IMR-90 (cell line): ENCODE measurements around the gene ARHGEF4. TPM values are rescaled to one million over a fixed set of nuclear protein-coding genes. Genes with fewer than 3 reads are reported as not detected.

ENCODE experiments used
- ATAC-seq: fragments of 200-7000 bp; cut with Tn5 transposase; 2 replicates; pipeline ENCODE4 v1.9.1; 2020; ENCODE audit warnings: low read depth, mild to moderate bottlenecking, moderate library complexity
- BruUV-seq: library from RNA; stranded (reverse); fragments of 400-500 nt; replicated peaks from 2 replicates; lab custom pipeline; 2021; lab: Mats Ljungman, UMichigan
- CTCF ChIA-PET: fragments of 300-600 bp; formaldehyde crosslinking; extraction: SDS; loops from one replicate; lab custom pipeline; 2021; ENCODE audit warnings: antibody characterized with exemption; lab: Yijun Ruan, JAX
- POLR2A ChIA-PET: fragments of 300-600 bp; sonication (Branson Sonifier 250); formaldehyde crosslinking; loops from one replicate; lab custom pipeline; 2022; ENCODE audit warnings: antibody characterized with exemption; ENCODE audit not compliant: unreplicated experiment; lab: Charles Lee
- DNase-seq: peaks from one replicate; pipeline ENCODE4 v3.0.0; 2013
- H2AFZ ChIP-seq: replicated peaks from 2 replicates; pipeline ENCODE3; 2013; ENCODE audit warnings: low read length, mild to moderate bottlenecking; ENCODE audit not compliant: poor library complexity
- H2AK5ac ChIP-seq: 2 replicates; pipeline ENCODE4 v1.6.1; 2013; ENCODE audit warnings: low read depth, low read length, inconsistent platforms
- H2AK9ac ChIP-seq: replicated peaks from 2 replicates; pipeline ENCODE3; 2013; ENCODE audit warnings: mild to moderate bottlenecking, low read depth, low read length, moderate library complexity; ENCODE audit not compliant: poor library complexity
- H2BK120ac ChIP-seq: 2 replicates; pipeline ENCODE4 v1.6.1; 2013; ENCODE audit warnings: low read depth, low read length, inconsistent platforms
- H2BK15ac ChIP-seq: 3 replicates; pipeline ENCODE4 v1.6.1; 2013; ENCODE audit warnings: low read depth, low read length, inconsistent platforms
- H2BK20ac ChIP-seq: 2 replicates; pipeline ENCODE4 v1.6.1; 2013; ENCODE audit warnings: low read depth, mild to moderate bottlenecking, inconsistent platforms, low read length, moderate library complexity
- H2BK5ac ChIP-seq: 2 replicates; pipeline ENCODE4 v1.6.1; 2013; ENCODE audit warnings: mild to moderate bottlenecking, low read depth, low read length, inconsistent platforms; ENCODE audit not compliant: poor library complexity, severe bottlenecking
- H3K14ac ChIP-seq: replicated peaks from 2 replicates; pipeline ENCODE4 v1.6.1; 2013; ENCODE audit warnings: low read depth, low read length, inconsistent platforms
- H3K18ac ChIP-seq: 2 replicates; pipeline ENCODE4 v1.6.1; 2013; ENCODE audit warnings: low read depth, low read length, control low read depth
- H3K23ac ChIP-seq: 2 replicates; pipeline ENCODE4 v1.6.1; 2013; ENCODE audit warnings: low read depth, low read length, inconsistent platforms
- H3K27ac ChIP-seq: 2 replicates; pipeline ENCODE4 v1.5.1; 2013; ENCODE audit warnings: mild to moderate bottlenecking, control low read depth, low read length; ENCODE audit not compliant: insufficient read depth
- H3K27me3 ChIP-seq: 2 replicates; pipeline ENCODE4 v1.6.1; 2013; ENCODE audit warnings: low read length; ENCODE audit not compliant: control insufficient read depth, insufficient read depth
- H3K36me3 ChIP-seq: 2 replicates; pipeline ENCODE4 v1.6.1; 2013; ENCODE audit warnings: low read length, mixed read lengths; ENCODE audit not compliant: control insufficient read depth, insufficient read depth
- H3K4ac ChIP-seq: 2 replicates; pipeline ENCODE4 v1.6.1; 2013; ENCODE audit warnings: low read depth, low read length, inconsistent platforms
- H3K4me1 ChIP-seq: 2 replicates; pipeline ENCODE4 v1.6.1; 2013; ENCODE audit warnings: low read length, mixed read lengths; ENCODE audit not compliant: control insufficient read depth, insufficient read depth
- H3K4me2 ChIP-seq: 2 replicates; pipeline ENCODE4 v1.6.1; 2013; ENCODE audit warnings: low read depth, mild to moderate bottlenecking, control low read depth, low read length, moderate library complexity
- H3K4me3 ChIP-seq: 2 replicates; pipeline ENCODE4 v1.5.1; 2013; ENCODE audit warnings: low read depth, mild to moderate bottlenecking, control low read depth, low read length, moderate library complexity; ENCODE audit not compliant: insufficient read depth
- H3K56ac ChIP-seq: 2 replicates; pipeline ENCODE4 v1.6.1; 2013; ENCODE audit warnings: low read length, inconsistent platforms; ENCODE audit not compliant: insufficient read depth; ENCODE audit errors: extremely low read depth
- H3K79me1 ChIP-seq, 2 experiments: 2 replicates each; pipeline ENCODE4 v1.6.1; 2013; ENCODE audit warnings: low read length in 2 of 2, inconsistent platforms in 1 of 2, low read depth in 1 of 2
- H3K9ac ChIP-seq: 2 replicates; pipeline ENCODE4 v1.6.1; 2013; ENCODE audit warnings: low read depth, low read length, control low read depth
- H3K9me1 ChIP-seq: 2 replicates; pipeline ENCODE4 v1.6.1; 2013; ENCODE audit warnings: low read length, inconsistent platforms; ENCODE audit not compliant: insufficient read depth
- H3K9me3 ChIP-seq: 2 replicates; pipeline ENCODE4 v1.6.1; 2013; ENCODE audit warnings: low read length; ENCODE audit not compliant: control insufficient read depth, insufficient read depth
- H4K20me1 ChIP-seq: 2 replicates; pipeline ENCODE4 v1.6.1; 2013; ENCODE audit warnings: low read length, inconsistent platforms; ENCODE audit not compliant: insufficient read depth
- H4K5ac ChIP-seq: 2 replicates; pipeline ENCODE4 v1.6.1; 2013; ENCODE audit warnings: mild to moderate bottlenecking, low read depth, low read length, control low read depth
- H4K8ac ChIP-seq, 2 experiments: 2 replicates each; pipeline ENCODE4 v1.6.1; 2013; ENCODE audit warnings: low read depth in 2 of 2, low read length in 2 of 2, control low read depth in 1 of 2, inconsistent platforms in 1 of 2
- H4K91ac ChIP-seq: 2 replicates; pipeline ENCODE4 v1.6.1; 2013; ENCODE audit warnings: low read depth, low read length, inconsistent platforms; ENCODE audit not compliant: insufficient read depth
- BHLHE40 ChIP-seq: fragments of 150-350 bp; IDR thresholded peaks from 2 replicates; pipeline ENCODE4 v1.6.1; 2016; ENCODE audit warnings: mild to moderate bottlenecking, low read depth, low read length
- CEBPB ChIP-seq: IDR thresholded peaks from 2 replicates; pipeline ENCODE4 v1.6.1; 2012; ENCODE audit warnings: low read depth, low read length, improper control_type of control experiment
- CHD1 ChIP-seq: IDR thresholded peaks from 2 replicates; pipeline ENCODE4 v1.6.1; 2012; ENCODE audit warnings: low read depth, low read length, improper control_type of control experiment
- ELK1 ChIP-seq: fragments of 150-350 bp; IDR thresholded peaks from 2 replicates; pipeline ENCODE4 v1.6.1; 2016; ENCODE audit warnings: low read depth, mild to moderate bottlenecking, low read length, moderate library complexity, borderline replicate concordance
- FOS ChIP-seq: fragments of 150-350 bp; IDR thresholded peaks from 2 replicates; pipeline ENCODE4 v1.6.1; 2016; ENCODE audit warnings: low read depth, low read length
- MAFK ChIP-seq: IDR thresholded peaks from 2 replicates; pipeline ENCODE4 v1.6.1; 2012; ENCODE audit warnings: low read depth, low read length, improper control_type of control experiment
- MAZ ChIP-seq: IDR thresholded peaks from 2 replicates; pipeline ENCODE4 v1.6.1; 2012; ENCODE audit warnings: low read depth, mild to moderate bottlenecking, low read length, improper control_type of control experiment, moderate library complexity, borderline replicate concordance
- MXI1 ChIP-seq: IDR thresholded peaks from 2 replicates; pipeline ENCODE4 v1.6.1; 2012; ENCODE audit warnings: low read depth, mild to moderate bottlenecking, low read length, moderate library complexity, borderline replicate concordance
- NFE2L2 ChIP-seq: fragments of 150-350 bp; IDR thresholded peaks from 2 replicates; pipeline ENCODE4 v1.6.1; 2016; ENCODE audit warnings: low read depth, mild to moderate bottlenecking, low read length
- POLR2A ChIP-seq: IDR thresholded peaks from 2 replicates; pipeline ENCODE4 v1.6.1; 2012; ENCODE audit warnings: mild to moderate bottlenecking, low read depth, low read length
- RAD21 ChIP-seq: IDR thresholded peaks from 2 replicates; pipeline ENCODE4 v1.6.1; 2012; ENCODE audit warnings: low read length, improper control_type of control experiment
- RCOR1 ChIP-seq: IDR thresholded peaks from 2 replicates; pipeline ENCODE4 v1.6.1; 2012; ENCODE audit warnings: mild to moderate bottlenecking, low read length, improper control_type of control experiment; ENCODE audit not compliant: insufficient replicate concordance
- RFX5 ChIP-seq: IDR thresholded peaks from 2 replicates; pipeline ENCODE4 v1.8.0; 2012; ENCODE audit warnings: low read depth, mild to moderate bottlenecking, low read length, moderate library complexity
- SMC3 ChIP-seq: fragments of 150-350 bp; IDR thresholded peaks from 2 replicates; pipeline ENCODE4 v1.6.1; 2016; ENCODE audit warnings: low read depth, mild to moderate bottlenecking, antibody characterized with exemption, low read length, moderate library complexity
- WGBS, 2 experiments: methylation state at CpG; one replicate each; pipeline versions ENCODE4 v1.1.5 to v1.1.7; 2013; ENCODE audit warnings: missing lambda C conversion rate in 2 of 2; ENCODE audit not compliant: insufficient read length in 1 of 2; ENCODE audit errors: extremely low coverage in 2 of 2; 5-methylcytosine and 5-hydroxymethylcytosine counted together
- dilution Hi-C: fragments of 300-500 bp; cut with HindIII; formaldehyde crosslinking; loops from one replicate; pipeline ENCODE4 v1.14.3; 2018; ENCODE audit warnings: low sequenced_read_pairs; ENCODE audit not compliant: unreplicated experiment
- in situ Hi-C: fragments of 300-500 bp; cut with MboI; formaldehyde crosslinking; loops from 3 replicates; pipeline ENCODE4 v1.14.3; 2019; ENCODE audit warnings: low sequenced_read_pairs, inconsistent platforms, mixed read lengths
- intact Hi-C: fragments of 100-400 bp; cut with micrococcal nuclease; formaldehyde crosslinking; loops from 2 replicates; pipeline ENCODE4 v1.10.0; 2022
- polyA plus RNA-seq, 3 experiments: library from polyadenylated mRNA; depleted of rRNA; stranded (reverse); fragments of >200 nt; gene quantifications; 2 replicates each; pipeline ENCODE4 v1.2.3, GENCODE V29; 2012; ENCODE audit warnings: low replicate concordance in 1 of 3
- total RNA-seq: library from RNA; depleted of rRNA; stranded (reverse); fragments of >200 nt; gene quantifications from 2 replicates; pipeline ENCODE4 v1.2.3, GENCODE V29; 2012
- TF ChIP-seq, protein P1 (sequence below): fragments of 150-350 bp; IDR thresholded peaks from 2 replicates; pipeline ENCODE4 v1.6.1; 2017; ENCODE audit warnings: mild to moderate bottlenecking, antibody characterized with exemption, low read length, low read depth
- TF ChIP-seq, protein P2 (sequence below): conservative IDR thresholded peaks from 2 replicates; pipeline ENCODE4 v1.5.1; 2012; ENCODE audit warnings: mild to moderate bottlenecking, low read depth, low read length, improper control_type of control experiment

Gene ARHGEF4
- total and polyA plus RNA-seq, 2 of the 4 experiments (the other 2 are of a cell fraction) = 2.7 to 5.0 TPM

GRCh38 chr2:131005216-131005935, 168.7 kb downstream of the ARHGEF4 start:
- Histone ChIP-seq H2AFZ (no peak overlapping the region), H3K79me1 (no peaks in the 10 kb centered on the region), H3K4me3 (no peak overlapping the region), H3K14ac (no peak overlapping the region), H2BK20ac (no peak overlapping the region), H3K4me2 (no peak overlapping the region), H3K27ac (no peak overlapping the region), H3K56ac (no peak overlapping the region), H3K36me3 (no peaks in the 10 kb centered on the region), H2BK5ac (no peak overlapping the region), H4K5ac (no peak overlapping the region), H4K20me1 (no peaks in the 10 kb centered on the region), H3K23ac (no peak overlapping the region), H3K4ac (no peak overlapping the region), H3K18ac (no peak overlapping the region), H3K9me1 (no peaks in the 10 kb centered on the region), H2BK120ac (no peak overlapping the region), H4K91ac (no peak overlapping the region), H2AK9ac (no peak overlapping the region), H2BK15ac (no peak overlapping the region), H2AK5ac (no peak overlapping the region), H3K9ac (no peak overlapping the region), H3K4me1 (no peaks in the 10 kb centered on the region), H3K27me3 (peaks cover 7% of the 10 kb centered on the region), H3K9me3 (no peaks in the 10 kb centered on the region), H4K8ac (no peak overlapping the region)
- TF ChIP-seq MAFK = no peak
- no peak for TF ChIP-seq BHLHE40
- TF ChIP-seq RAD21 = no peak
- TF ChIP-seq, protein P1, sequence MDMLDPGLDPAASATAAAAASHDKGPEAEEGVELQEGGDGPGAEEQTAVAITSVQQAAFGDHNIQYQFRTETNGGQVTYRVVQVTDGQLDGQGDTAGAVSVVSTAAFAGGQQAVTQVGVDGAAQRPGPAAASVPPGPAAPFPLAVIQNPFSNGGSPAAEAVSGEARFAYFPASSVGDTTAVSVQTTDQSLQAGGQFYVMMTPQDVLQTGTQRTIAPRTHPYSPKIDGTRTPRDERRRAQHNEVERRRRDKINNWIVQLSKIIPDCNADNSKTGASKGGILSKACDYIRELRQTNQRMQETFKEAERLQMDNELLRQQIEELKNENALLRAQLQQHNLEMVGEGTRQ = no peak
- TF ChIP-seq POLR2A = no peak
- no peak for TF ChIP-seq MAZ
- no peak for TF ChIP-seq CEBPB
- TF ChIP-seq FOS = no peak
- TF ChIP-seq NFE2L2 = no peak
- TF ChIP-seq, protein P2, sequence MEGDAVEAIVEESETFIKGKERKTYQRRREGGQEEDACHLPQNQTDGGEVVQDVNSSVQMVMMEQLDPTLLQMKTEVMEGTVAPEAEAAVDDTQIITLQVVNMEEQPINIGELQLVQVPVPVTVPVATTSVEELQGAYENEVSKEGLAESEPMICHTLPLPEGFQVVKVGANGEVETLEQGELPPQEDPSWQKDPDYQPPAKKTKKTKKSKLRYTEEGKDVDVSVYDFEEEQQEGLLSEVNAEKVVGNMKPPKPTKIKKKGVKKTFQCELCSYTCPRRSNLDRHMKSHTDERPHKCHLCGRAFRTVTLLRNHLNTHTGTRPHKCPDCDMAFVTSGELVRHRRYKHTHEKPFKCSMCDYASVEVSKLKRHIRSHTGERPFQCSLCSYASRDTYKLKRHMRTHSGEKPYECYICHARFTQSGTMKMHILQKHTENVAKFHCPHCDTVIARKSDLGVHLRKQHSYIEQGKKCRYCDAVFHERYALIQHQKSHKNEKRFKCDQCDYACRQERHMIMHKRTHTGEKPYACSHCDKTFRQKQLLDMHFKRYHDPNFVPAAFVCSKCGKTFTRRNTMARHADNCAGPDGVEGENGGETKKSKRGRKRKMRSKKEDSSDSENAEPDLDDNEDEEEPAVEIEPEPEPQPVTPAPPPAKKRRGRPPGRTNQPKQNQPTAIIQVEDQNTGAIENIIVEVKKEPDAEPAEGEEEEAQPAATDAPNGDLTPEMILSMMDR = no peak
- no peak for TF ChIP-seq RCOR1
- TF ChIP-seq SMC3 = no peak
- TF ChIP-seq MXI1 = no peak
- TF ChIP-seq CHD1 = no peak
- TF ChIP-seq ELK1 = no peak
- no peak for TF ChIP-seq RFX5
- 50% methylated on average over 1 of the region's 16 CpGs; no CpG with 5 or more reads in 1 of the 2 experiments for WGBS, 2 experiments
- intact Hi-C loops (no loop called here), dilution Hi-C loops (no loop called here), in situ Hi-C loops (no loop called here)
- POLR2A ChIA-PET = no interaction called here
- ATAC-seq (no peak), DNase-seq (no peak)
- no TSS peak for BruUV-seq
- CTCF ChIA-PET = no interaction called here
